SH-SY5Y (cell line): Measurements from ENCODE around the gene PDHA2.

Source experiments
- GATA2 ChIP-seq: IDR thresholded peaks from 2 replicates; pipeline ENCODE4 v1.6.1; 2011; ENCODE audit warnings: mild to moderate bottlenecking, low read depth, low read length
- GATA3 ChIP-seq: IDR thresholded peaks from 2 replicates; pipeline ENCODE4 v1.6.1; 2011; ENCODE audit warnings: low read depth, mild to moderate bottlenecking, low read length, moderate library complexity

DNA sequence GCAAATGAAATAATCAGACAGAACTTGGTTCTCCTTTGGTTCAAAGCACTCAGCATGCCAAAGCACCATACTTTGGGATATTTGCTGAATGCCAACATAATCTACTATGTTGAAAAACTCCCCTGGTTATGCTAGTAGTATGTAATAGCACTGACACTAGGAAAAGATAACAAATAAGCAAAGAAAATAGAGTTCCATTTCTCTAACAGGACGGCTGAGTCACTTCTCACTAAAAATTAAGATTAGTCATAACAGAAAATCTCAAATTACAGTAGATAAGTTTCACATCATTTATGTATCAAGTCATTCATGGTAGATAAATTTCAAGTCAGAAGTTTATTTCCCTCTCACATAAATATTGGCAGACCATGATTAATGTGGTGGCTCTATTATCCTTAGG, 17.9 kb downstream of the PDHA2 start:
- TF ChIP-seq GATA2 = no peak
- no peak for TF ChIP-seq GATA3
